HCT116 (cell line): ENCODE measurements around the gene CIRBP. TPM values are rescaled to one million over a fixed set of nuclear protein-coding genes. Genes with fewer than 3 reads are reported as not detected.

Experiments used
- ATAC-seq: fragments of 200-7000 bp; cut with Tn5 transposase; 2 replicates; pipeline ENCODE4 v1.9.1; 2020; ENCODE audit warnings: mild to moderate bottlenecking, moderate library complexity
- BruUV-seq: library from RNA; stranded (reverse); fragments of 400-500 nt; replicated peaks from 2 replicates; lab custom pipeline; 2021; lab: Mats Ljungman, UMichigan
- CTCF ChIA-PET: fragments of 300-600 bp; sonication (Branson Sonifier 250); formaldehyde crosslinking; loops from one replicate; lab custom pipeline; 2021; ENCODE audit warnings: antibody characterized with exemption; lab: Charles Lee
- POLR2A ChIA-PET: fragments of 300-600, 350-600 bp; sonication (Branson Sonifier 250); formaldehyde crosslinking; loops from one replicate; lab custom pipeline; 2021; ENCODE audit warnings: antibody characterized with exemption; lab: Charles Lee
- RAD21 ChIA-PET, 2 experiments: fragments of 300-600 bp; sonication (Branson Sonifier 250); formaldehyde crosslinking; loops; one replicate each; lab custom pipeline; 2023; ENCODE audit warnings: low total read pairs in 2 of 2; ENCODE audit not compliant: uncharacterized antibody in 2 of 2, unreplicated experiment in 2 of 2, low non-redundant PET in 1 of 2; lab: Charles Lee
- DNase-seq: peaks from one replicate; pipeline ENCODE4 v3.0.0-alpha.2; 2010; ENCODE audit warnings: low read depth, low spot score
- H2AFZ ChIP-seq: fragments of 200-600 bp; shearing (Covaris generic), sonication (generic); 2 replicates; pipeline ENCODE4 v1.6.1; 2017; ENCODE audit warnings: low read depth, mixed run types, mixed read lengths, antibody characterized with exemption, low read length; ENCODE audit not compliant: poor library complexity, severe bottlenecking
- H3K27ac ChIP-seq: 2 replicates; pipeline ENCODE4 v1.5.1; 2012; ENCODE audit warnings: low read depth, low read length
- H3K27me3 ChIP-seq: fragments of 200-600 bp; sonication (generic); 2 replicates; pipeline ENCODE4 v1.6.1; 2016; ENCODE audit warnings: mixed run types, low read length, mixed read lengths; ENCODE audit not compliant: insufficient read depth
- H3K36me3 ChIP-seq, 2 experiments: fragments of 200-500 bp in 1 of 2; fragments of 200-600 bp in 1 of 2; sonication (Bioruptor generic) in 1 of 2; sonication (generic) in 1 of 2; 2 replicates each; pipeline versions ENCODE4 v1.5.1 to v1.6.1; 2014 to 2016; ENCODE audit warnings: low read length in 2 of 2, inconsistent platforms in 1 of 2, mixed read lengths in 1 of 2, mixed run types in 1 of 2; ENCODE audit not compliant: insufficient read depth in 2 of 2, control insufficient read depth in 1 of 2
- H3K4me1 ChIP-seq, 2 experiments: fragments of 200-600 bp in 1 of 2; sonication (generic) in 1 of 2; 2 replicates each; pipeline versions ENCODE4 v1.5.1 to v1.6.1; 2012 to 2017; ENCODE audit warnings: low read length in 2 of 2, inconsistent platforms in 1 of 2, mild to moderate bottlenecking in 1 of 2, mixed read lengths in 1 of 2, mixed run types in 1 of 2, moderate library complexity in 1 of 2; ENCODE audit not compliant: insufficient read depth in 2 of 2, control insufficient read depth in 1 of 2
- H3K4me2 ChIP-seq: fragments of 200-600 bp; sonication (generic); 2 replicates; pipeline ENCODE4 v1.6.1; 2017; ENCODE audit warnings: mixed run types, low read length, mixed read lengths
- H3K4me3 ChIP-seq, 2 experiments: fragments of 200-600 bp in 1 of 2; sonication (generic) in 1 of 2; replicated peaks in 1 of 2; 2 replicates each; pipeline ENCODE4 v1.5.1; 2011 to 2016; ENCODE audit warnings: low read length in 2 of 2, control low read depth in 1 of 2, low read depth in 1 of 2, mild to moderate bottlenecking in 1 of 2, mixed read lengths in 1 of 2, mixed run types in 1 of 2
- H3K79me2 ChIP-seq: fragments of 200-600 bp; sonication (generic); 2 replicates; pipeline ENCODE4 v1.6.1; 2017; ENCODE audit warnings: mild to moderate bottlenecking, mixed run types, low read length, moderate library complexity, mixed read lengths; ENCODE audit not compliant: insufficient read depth
- H3K9ac ChIP-seq: fragments of 200-600 bp; sonication (generic); 2 replicates; pipeline ENCODE4 v1.6.1; 2016; ENCODE audit warnings: low read length, mixed read lengths
- H3K9me2 ChIP-seq: fragments of 200-600 bp; sonication (generic), shearing (Covaris generic); 2 replicates; pipeline ENCODE4 v1.6.1; 2017; ENCODE audit warnings: mixed run types, mild to moderate bottlenecking, moderate library complexity; ENCODE audit not compliant: insufficient read depth
- H3K9me3 ChIP-seq, 2 experiments: fragments of 200-500 bp in 1 of 2; fragments of 200-600 bp in 1 of 2; sonication (Bioruptor generic) in 1 of 2; sonication (generic) in 1 of 2; 2 replicates each; pipeline ENCODE4 v1.6.1; 2014 to 2017; ENCODE audit warnings: low read length in 2 of 2, mixed read lengths in 2 of 2, inconsistent platforms in 1 of 2, low read depth in 1 of 2, mild to moderate bottlenecking in 1 of 2, mixed run types in 1 of 2, moderate library complexity in 1 of 2; ENCODE audit not compliant: control insufficient read depth in 1 of 2, insufficient read depth in 1 of 2
- H4K20me1 ChIP-seq: fragments of 200-600 bp; sonication (generic), shearing (Covaris generic); 2 replicates; pipeline ENCODE4 v1.6.1; 2017; ENCODE audit warnings: mixed run types, mild to moderate bottlenecking, moderate library complexity; ENCODE audit not compliant: insufficient read depth
- ATF3 ChIP-seq: IDR thresholded peaks from 2 replicates; pipeline ENCODE4 v1.6.1; 2012
- CBX3 ChIP-seq: IDR thresholded peaks from 2 replicates; pipeline ENCODE4 v1.6.1; 2012; ENCODE audit warnings: low read depth
- CEBPB ChIP-seq: IDR thresholded peaks from 2 replicates; pipeline ENCODE4 v1.6.1; 2012; ENCODE audit warnings: low read depth
- EGR1 ChIP-seq: IDR thresholded peaks from 2 replicates; pipeline ENCODE4 v1.6.1; 2012; ENCODE audit warnings: low read depth
- ELF1 ChIP-seq: IDR thresholded peaks from 2 replicates; pipeline ENCODE4 v1.6.1; 2012; ENCODE audit warnings: low read depth, borderline replicate concordance
- EZH2 ChIP-seq: fragments of 200-600 bp; sonication (generic); IDR thresholded peaks from 2 replicates; pipeline ENCODE4 v1.6.1; 2017; ENCODE audit warnings: antibody characterized with exemption, mixed run types
- FOSL1 ChIP-seq: IDR thresholded peaks from 2 replicates; pipeline ENCODE4 v1.6.1; 2012; ENCODE audit warnings: low read depth
- JUND ChIP-seq: IDR thresholded peaks from 2 replicates; pipeline ENCODE4 v1.6.1; 2012
- POLR2AphosphoS5 ChIP-seq: IDR thresholded peaks from 2 replicates; pipeline ENCODE4 v1.6.1; 2011; ENCODE audit warnings: mild to moderate bottlenecking, low read depth, low read length, moderate library complexity
- REST ChIP-seq: IDR thresholded peaks from 2 replicates; pipeline ENCODE4 v1.6.1; 2012; ENCODE audit warnings: low read depth
- SIN3A ChIP-seq: IDR thresholded peaks from 2 replicates; pipeline ENCODE4 v1.6.1; 2012; ENCODE audit warnings: low read depth
- SP1 ChIP-seq: IDR thresholded peaks from 2 replicates; pipeline ENCODE4 v1.6.1; 2012; ENCODE audit warnings: low read depth
- SRF ChIP-seq: IDR thresholded peaks from 2 replicates; pipeline ENCODE4 v1.6.1; 2012; ENCODE audit warnings: low read depth
- TCF7L2 ChIP-seq: IDR thresholded peaks from 2 replicates; pipeline ENCODE4 v1.7.0; 2011; ENCODE audit warnings: borderline replicate concordance, inconsistent platforms; ENCODE audit not compliant: insufficient read depth, insufficient read length; ENCODE audit errors: extremely low read depth
- YY1 ChIP-seq: IDR thresholded peaks from 2 replicates; pipeline ENCODE4 v1.6.1; 2011; ENCODE audit warnings: low read length, low read depth, moderate library complexity, mild to moderate bottlenecking; ENCODE audit not compliant: insufficient replicate concordance; ENCODE audit errors: extremely low read depth
- ZFX ChIP-seq: fragments of 450-650 bp; IDR thresholded peaks from 2 replicates; pipeline ENCODE4 v1.6.1; 2017
- ZNF274 ChIP-seq: fragments of 200-500 bp; sonication (Bioruptor generic); IDR thresholded peaks from 2 replicates; pipeline ENCODE4 v1.6.1; 2014; ENCODE audit warnings: mild to moderate bottlenecking, low read depth, low read length, inconsistent platforms
- intact Hi-C: fragments of 100-400 bp; cut with micrococcal nuclease; formaldehyde crosslinking; loops from 2 replicates; pipeline ENCODE4 v1.10.0; 2022
- total RNA-seq: library from RNA; stranded (reverse); gene quantifications from one replicate; pipeline ENCODE4 v1.2.1, GENCODE V29; 2021; ENCODE audit not compliant: unreplicated experiment

CIRBP gene
- total RNA-seq, 1 experiment from 2014 or later = 276 TPM

GRCh38 chr19:1225440-1226226 lies 43.5 kb upstream of the CIRBP start:
- no TSS peak for BruUV-seq
- CTCF ChIA-PET = interaction anchor here (0.8 to 1.4 kb wide), 4 partner anchors 10 to 41 kb away, joined by 3 to 5 read pairs (median 4); no protein-coding TSS in a partner anchor

GRCh38 chr19:1226227-1226518 lies 43.0 kb upstream of the CIRBP start:
- no peaks in the 10 kb centered on the region for H4K20me1 ChIP-seq
- ATAC-seq (no peak), DNase-seq (no peak)
- H3K27ac ChIP-seq = peak overlapping the region; percentile 92; the same call in 1 of the 2 replicates
- H3K9ac ChIP-seq = no peak overlapping the region
- POLR2A ChIA-PET = no interaction called here
- RAD21 ChIA-PET = no interaction called here
- peaks cover 0 to 6% of the 10 kb centered on the region in 2 experiments; a peak in 2 of 4 replicates for H3K36me3 ChIP-seq
- no peaks in the 10 kb centered on the region for H3K9me2 ChIP-seq
- BruUV-seq = no TSS peak
- no peak overlapping the region for H3K4me3 ChIP-seq
- H3K27me3 ChIP-seq = no peaks in the 10 kb centered on the region
- CTCF ChIA-PET = interaction anchor here (0.9 to 1.4 kb wide), 3 partner anchors 15 to 40 kb away, joined by 3 to 5 read pairs (median 4); no protein-coding TSS in a partner anchor
- no peak overlapping the region for H2AFZ ChIP-seq
- H3K9me3 ChIP-seq = no peaks in the 10 kb centered on the region
- intact Hi-C loops = no loop called here
- H3K4me2 ChIP-seq = no peak overlapping the region
- H3K4me1 ChIP-seq = peaks cover 15 to 25% of the 10 kb centered on the region in 2 experiments
- peaks cover 2% of the 10 kb centered on the region; the same call in 1 of the 2 replicates for H3K79me2 ChIP-seq
- TF ChIP-seq SRF (no peak), TCF7L2 (no peak), ZNF274 (no peak), CBX3 (no peak), FOSL1 (no peak), REST (no peak)

More at GRCh38 chr19:1225440-1226226, 43.5 kb upstream of the CIRBP start:
- Histone ChIP-seq H3K9me2 (no peaks in the 10 kb centered on the region), H3K4me2 (no peak overlapping the region), H3K9me3 (no peaks in the 10 kb centered on the region), H3K4me3 (no peak overlapping the region), H3K9ac (no peak overlapping the region), H3K27ac (peak overlapping the region; percentile 92; the same call in 1 of the 2 replicates), H2AFZ (no peak overlapping the region), H4K20me1 (no peaks in the 10 kb centered on the region), H3K79me2 (peaks cover 4% of the 10 kb centered on the region; the same call in 1 of the 2 replicates), H3K27me3 (no peaks in the 10 kb centered on the region), H3K36me3 (peaks cover 2 to 6% of the 10 kb centered on the region in 2 experiments; a peak in 2 of 4 replicates), H3K4me1 (peaks cover 15 to 25% of the 10 kb centered on the region in 2 experiments)
- POLR2A ChIA-PET = no interaction called here
- DNase-seq (no peak), ATAC-seq (no peak)
- intact Hi-C loops = no loop called here
- TF ChIP-seq EGR1 (no peak), YY1 (no peak), ELF1 (no peak), SIN3A (no peak), POLR2AphosphoS5 (no peak), ZFX (no peak), CBX3 (no peak), ATF3 (no peak), TCF7L2 (no peak), CEBPB (no peak), SP1 (no peak), FOSL1 (no peak), JUND (no peak), EZH2 (no peak)
- RAD21 ChIA-PET = no interaction called here
